Stimulated activated naive CD8-positive, alpha-beta T cell treated with anti-CD3 and anti-CD28 coated beads, Interleukin-15, Interleukin-2, amounts not matched to agents 100 U/mL and 50 U/mL, for 24 hours (primary cell): ENCODE measurements around the gene DCTN4.

ENCODE experiments used
- ATAC-seq: fragments of 150-1000 bp; cut with Tn5 transposase; one replicate; pipeline ENCODE4 v1.10.0; 2021
- DNase-seq: peaks from one replicate; pipeline ENCODE4 v3.0.0; 2021

Gene DCTN4

DNA sequence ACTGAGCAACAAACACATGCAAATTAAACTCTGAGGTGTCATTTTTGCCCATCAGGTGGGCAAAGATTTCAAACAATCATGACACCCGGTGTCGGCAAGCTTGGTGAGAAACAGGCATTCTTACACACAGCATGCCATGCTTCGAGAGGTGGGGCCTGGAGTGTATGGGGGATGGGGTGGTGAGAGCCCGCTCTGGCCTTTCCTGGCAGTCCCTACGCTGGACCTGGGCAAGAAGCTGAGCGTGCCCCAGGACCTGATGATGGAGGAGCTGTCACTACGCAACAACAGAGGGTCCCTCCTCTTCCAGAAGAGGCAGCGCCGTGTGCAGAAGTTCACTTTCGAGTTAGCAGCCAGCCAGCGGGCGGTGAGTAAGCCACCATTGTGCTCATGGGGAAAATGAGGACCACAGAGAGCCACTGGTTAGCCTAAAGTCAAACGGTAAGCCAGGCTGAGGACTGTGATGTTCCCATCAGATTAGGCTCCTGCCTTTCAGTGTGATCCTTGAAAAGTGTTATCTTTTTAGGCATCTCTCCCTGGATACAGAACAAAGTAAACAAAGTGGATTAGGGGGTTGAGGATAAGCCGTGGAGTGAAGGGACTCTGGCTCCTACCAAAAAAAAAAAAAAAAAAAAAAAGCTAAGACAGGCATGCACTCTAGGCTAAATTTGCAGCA, 88.4 kb downstream of the DCTN4 start:
- DNase-seq (no peak), ATAC-seq (no peak)

- DNase-seq: no peak
These were observed 93.8 kb downstream of the DCTN4 start for GRCh38 chr5:150665044-150665443.

GRCh38 chr5:150663936-150664335, 94.9 kb downstream of the DCTN4 start:
- DNase-seq (no peak), ATAC-seq (no peak)

More at GRCh38 chr5:150665044-150665443, 93.8 kb downstream of the DCTN4 start:
- ATAC-seq: no peak

DNA sequence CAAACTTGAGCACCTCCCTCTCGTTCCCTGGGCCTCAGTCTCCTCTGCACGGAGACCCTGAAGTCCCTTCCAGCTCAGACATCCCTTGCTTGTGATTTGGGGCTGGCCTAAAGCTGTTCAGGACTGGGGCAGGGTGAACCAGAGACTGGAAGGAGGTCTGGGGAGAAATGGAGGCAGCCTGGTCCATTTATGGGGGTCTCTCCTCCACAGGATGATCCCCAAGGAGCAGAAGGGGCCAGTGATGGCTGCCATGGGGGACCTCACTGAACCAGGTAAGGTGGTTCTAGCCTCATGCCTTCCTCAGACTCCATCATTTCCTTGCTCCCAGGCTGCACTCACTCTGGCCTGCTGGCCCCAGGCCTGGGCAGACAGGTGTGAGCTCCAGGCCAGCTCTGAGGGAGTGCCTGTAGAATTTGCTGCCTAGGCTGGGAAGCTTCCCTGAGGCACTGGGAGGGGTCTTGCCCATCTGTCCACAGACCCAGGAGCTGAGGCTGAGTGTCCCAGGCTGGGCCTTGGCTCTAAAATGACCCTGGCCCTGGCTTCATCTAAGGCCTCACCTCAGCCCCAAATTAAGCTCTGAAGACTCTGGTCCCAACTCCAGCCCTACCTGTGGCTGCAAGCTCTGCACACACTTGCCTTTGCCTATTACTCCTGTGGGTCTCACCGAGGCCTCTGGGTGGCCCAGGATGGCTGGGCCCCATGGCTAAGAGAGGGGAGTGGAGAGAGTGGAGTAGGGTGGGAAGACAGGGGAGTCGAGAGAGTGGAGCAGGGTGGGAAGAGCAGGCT, 95.9 kb downstream of the DCTN4 start:
- no peak for DNase-seq

DNA sequence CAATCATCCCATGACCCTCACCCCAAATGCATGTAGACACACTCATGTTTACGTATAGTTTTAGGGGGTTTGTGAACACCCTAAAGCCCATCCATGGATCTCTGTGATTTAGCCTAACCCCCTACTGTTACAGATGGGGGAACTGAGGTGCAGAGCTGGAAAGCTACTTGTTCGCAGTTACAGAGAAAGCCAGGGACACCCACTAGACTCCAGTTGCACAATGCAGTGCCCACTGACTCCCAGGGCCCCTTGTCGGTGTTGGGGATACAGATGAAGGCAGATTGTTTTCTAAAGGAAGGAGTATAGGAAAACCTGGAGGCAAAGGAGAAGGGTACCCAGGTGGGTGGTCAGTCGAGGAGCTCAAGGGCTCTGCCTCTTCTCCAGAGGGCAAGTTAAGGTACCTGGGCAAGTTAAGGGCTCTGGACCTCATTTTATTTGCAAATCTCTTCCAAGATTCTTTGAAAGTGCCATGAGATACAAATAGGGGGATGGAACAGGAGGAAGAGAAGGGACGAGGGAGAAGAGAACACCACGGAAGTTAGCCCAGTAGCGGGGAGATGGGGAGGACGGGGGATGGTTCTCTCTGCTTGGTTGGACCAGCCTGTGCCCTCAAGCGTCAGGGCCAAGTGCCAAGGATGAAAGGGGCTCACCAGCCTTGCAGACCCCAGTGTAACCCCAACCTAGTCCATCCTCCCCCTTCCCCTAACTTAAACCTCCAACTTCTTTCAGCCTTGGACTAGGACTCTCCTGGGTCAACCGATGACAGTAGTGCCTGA, 96.8 kb downstream of the DCTN4 start:
- DNase-seq: no peak
- no peak for ATAC-seq

More for the DNA sequence above, 95.9 kb downstream of the DCTN4 start:
- no peak for ATAC-seq

GRCh38 chr5:150661086-150661485, 97.7 kb downstream of the DCTN4 start, which contains the start of gene MYOZ3:
Gene MYOZ3, plus strand, starts transcription at chr5:150661251. Its CDS starts 1,691 bp downstream, at chr5:150662942.
- ATAC-seq (no peak), DNase-seq (no peak)

- DNase-seq: no peak
- no peak for ATAC-seq
These were observed 98.5 kb downstream of the DCTN4 start for GRCh38 chr5:150660108-150660831.

- no peak for DNase-seq
These were observed 99.3 kb downstream of the DCTN4 start for GRCh38 chr5:150659360-150660107.

DNA sequence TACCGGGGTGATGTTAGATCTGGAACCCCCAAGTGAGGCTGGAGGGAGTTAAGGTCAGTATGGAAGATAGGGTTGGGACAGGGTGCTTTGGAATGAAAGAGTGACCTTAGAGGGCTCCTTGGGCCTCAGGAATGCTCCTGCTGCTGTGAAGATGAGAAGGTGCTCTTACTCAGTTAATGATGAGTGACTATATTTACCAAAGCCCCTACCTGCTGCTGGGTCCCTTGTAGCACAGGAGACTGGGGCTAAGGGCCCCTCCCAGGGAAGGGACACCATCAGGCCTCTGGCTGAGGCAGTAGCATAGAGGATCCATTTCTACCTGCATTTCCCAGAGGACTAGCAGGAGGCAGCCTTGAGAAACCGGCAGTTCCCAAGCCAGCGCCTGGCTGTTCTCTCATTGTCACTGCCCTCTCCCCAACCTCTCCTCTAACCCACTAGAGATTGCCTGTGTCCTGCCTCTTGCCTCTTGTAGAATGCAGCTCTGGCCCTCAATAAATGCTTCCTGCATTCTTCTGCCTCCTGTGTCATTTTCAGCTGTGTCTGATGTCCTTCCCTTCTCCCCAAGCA, 100.0 kb downstream of the DCTN4 start:
- ATAC-seq (no peak), DNase-seq (no peak)

More at GRCh38 chr5:150659360-150660107, 99.3 kb downstream of the DCTN4 start:
- no peak for ATAC-seq
